GM23338 (cell line): ENCODE results near the gene RALGPS1. TPM values are rescaled to one million over a fixed set of nuclear protein-coding genes. Genes with fewer than 3 reads are reported as not detected.

Experiments
- ATAC-seq: fragments of 200-7000 bp; cut with Tn5 transposase; 3 replicates; pipeline ENCODE4 v1.9.1; 2020
- DNase-seq: peaks from one replicate; pipeline ENCODE4 v3.0.0-alpha.2; 2015; ENCODE audit warnings: low spot score
- H2AFZ ChIP-seq: fragments of 200-600 bp; sonication (generic); 2 replicates; pipeline ENCODE4 v1.8.0; 2016; ENCODE audit warnings: antibody characterized with exemption, mild to moderate bottlenecking, moderate library complexity
- H3F3A ChIP-seq: fragments of 200-600 bp; sonication (generic); replicated peaks from 2 replicates; pipeline ENCODE4 v1.8.0; 2017; ENCODE audit warnings: antibody characterized with exemption, mixed run types, low read depth
- H3K27ac ChIP-seq: fragments of 200-600 bp; sonication (generic); 2 replicates; pipeline ENCODE4 v1.6.1; 2016; ENCODE audit warnings: low read depth
- H3K27me3 ChIP-seq: fragments of 200-600 bp; sonication (generic); 2 replicates; pipeline ENCODE4 v1.8.0; 2016; ENCODE audit warnings: mild to moderate bottlenecking, mixed run types, moderate library complexity; ENCODE audit not compliant: insufficient read depth
- H3K36me3 ChIP-seq: fragments of 200-600 bp; sonication (generic); 2 replicates; pipeline ENCODE4 v1.8.0; 2016; ENCODE audit warnings: mild to moderate bottlenecking; ENCODE audit not compliant: insufficient read depth
- H3K4me1 ChIP-seq: fragments of 200-600 bp; sonication (generic); 2 replicates; pipeline ENCODE4 v1.8.0; 2016; ENCODE audit warnings: mild to moderate bottlenecking, moderate library complexity; ENCODE audit not compliant: insufficient read depth
- H3K4me2 ChIP-seq: fragments of 200-600 bp; sonication (generic); 2 replicates; pipeline ENCODE4 v1.7.1; 2017; ENCODE audit warnings: mixed run types
- H3K4me3 ChIP-seq: fragments of 200-600 bp; sonication (generic); 2 replicates; pipeline ENCODE4 v1.6.1; 2016; ENCODE audit warnings: mixed run types
- H3K79me2 ChIP-seq: fragments of 200-600 bp; sonication (generic); replicated peaks from 2 replicates; pipeline ENCODE4 v1.8.0; 2017; ENCODE audit warnings: mild to moderate bottlenecking; ENCODE audit not compliant: insufficient read depth
- H3K9me2 ChIP-seq: fragments of 200-600 bp; sonication (generic); 2 replicates; pipeline ENCODE4 v1.8.0; 2017; ENCODE audit not compliant: insufficient read depth
- H4K20me1 ChIP-seq: fragments of 200-600 bp; sonication (generic); replicated peaks from 2 replicates; pipeline ENCODE4 v1.8.0; 2017; ENCODE audit warnings: mild to moderate bottlenecking; ENCODE audit not compliant: insufficient read depth
- H3K27ac Mint-ChIP-seq: 2 replicates; pipeline ENCODE4 v1.8.0; 2020; ENCODE audit warnings: inconsistent platforms, mild to moderate bottlenecking, moderate library complexity, mixed read lengths
- H3K27me3 Mint-ChIP-seq: 3 replicates; pipeline ENCODE4 v1.8.0; 2022; ENCODE audit warnings: low read depth, mild to moderate bottlenecking, moderate library complexity, mixed read lengths, inconsistent platforms; ENCODE audit not compliant: insufficient read depth, poor library complexity
- H3K36me3 Mint-ChIP-seq: 3 replicates; pipeline ENCODE4 v1.8.0; 2021; ENCODE audit warnings: low read depth, mild to moderate bottlenecking, inconsistent platforms, moderate library complexity, mixed read lengths
- H3K4me1 Mint-ChIP-seq: 3 replicates; pipeline ENCODE4 v1.8.0; 2020; ENCODE audit warnings: mild to moderate bottlenecking, inconsistent platforms, mixed read lengths
- H3K4me3 Mint-ChIP-seq: 3 replicates; pipeline ENCODE4 v1.8.0; 2021; ENCODE audit warnings: moderate library complexity, mild to moderate bottlenecking, inconsistent platforms, mixed read lengths
- H3K9me3 Mint-ChIP-seq: 3 replicates; pipeline ENCODE4 v1.8.0; 2020; ENCODE audit warnings: moderate library complexity, mild to moderate bottlenecking, inconsistent platforms, mixed read lengths
- CREB1 ChIP-seq: fragments of 250-450 bp; sonication (Bioruptor Pico); IDR thresholded peaks from 2 replicates; pipeline ENCODE4 v1.5.0; 2020; ENCODE audit warnings: low read depth, mild to moderate bottlenecking, moderate library complexity
- CTCF ChIP-seq, 2 experiments: fragments of 200-600 bp in 1 of 2; sonication (generic) in 1 of 2; conservative IDR thresholded peaks; 2 replicates each; pipeline versions ENCODE4 v1.5.1 to v1.6.1; 2016 to 2017; ENCODE audit warnings: antibody characterized with exemption in 2 of 2, low read depth in 2 of 2, mild to moderate bottlenecking in 2 of 2, moderate library complexity in 1 of 2
- EZH2 ChIP-seq: fragments of 200-600 bp; sonication (generic); IDR thresholded peaks from one replicate; pipeline ENCODE4 v1.8.0; 2017; ENCODE audit warnings: antibody characterized with exemption, mild to moderate bottlenecking, low read depth; ENCODE audit not compliant: unreplicated experiment
- EZH2phosphoT487 ChIP-seq: fragments of 200-600 bp; sonication (generic); IDR thresholded peaks from one replicate; pipeline ENCODE4 v1.8.1; 2018; ENCODE audit warnings: antibody characterized with exemption; ENCODE audit not compliant: unreplicated experiment
- JUNB ChIP-seq: IDR thresholded peaks from one replicate; pipeline ENCODE4 v1.6.1; 2016; ENCODE audit warnings: antibody characterized with exemption; ENCODE audit not compliant: unreplicated experiment
- NANOG ChIP-seq: IDR thresholded peaks from 2 replicates; pipeline ENCODE4 v1.6.1; 2016; ENCODE audit warnings: antibody characterized with exemption, borderline replicate concordance
- POLR2AphosphoS5 ChIP-seq: IDR thresholded peaks from 2 replicates; pipeline ENCODE4 v1.6.1; 2016; ENCODE audit warnings: antibody characterized with exemption, low read depth
- REST ChIP-seq: IDR thresholded peaks from one replicate; pipeline ENCODE4 v1.6.1; 2018; ENCODE audit warnings: antibody characterized with exemption; ENCODE audit not compliant: unreplicated experiment
- STAT1 ChIP-seq: IDR thresholded peaks from one replicate; pipeline ENCODE4 v1.6.1; 2016; ENCODE audit warnings: antibody characterized with exemption; ENCODE audit not compliant: unreplicated experiment
- ZNF114 ChIP-seq: fragments of 250-450 bp; sonication (Bioruptor Pico); IDR thresholded peaks from 2 replicates; pipeline ENCODE4 v1.5.0; 2020; ENCODE audit warnings: mild to moderate bottlenecking, moderate library complexity
- ZNF462 ChIP-seq: fragments of 250-450 bp; sonication (Bioruptor Pico); IDR thresholded peaks from 2 replicates; pipeline ENCODE4 v1.5.0; 2020; ENCODE audit warnings: mild to moderate bottlenecking, moderate library complexity
- polyA plus RNA-seq: library from polyadenylated mRNA; unstranded; fragments of >200 nt; fragmentation: Nextera tagmentation; extraction: Ambion mirVana; gene quantifications from 2 replicates; pipeline ENCODE4 v1.2.1, GENCODE V29; 2016
- total RNA-seq: library from RNA; depleted of rRNA; stranded (reverse); fragments of >200 nt; shearing (Covaris generic); gene quantifications from 2 replicates; pipeline ENCODE4 v1.2.3, GENCODE V29; 2014

Gene RALGPS1
- total and polyA plus RNA-seq, 2 experiments from 2014 or later: 18.2 to 57.1 TPM

- H3K27ac ChIP-seq: no peak overlapping the region
- Mint-ChIP-seq H3K9me3 (no peaks in the 10 kb centered on the region), H3K36me3 (no peaks in the 10 kb centered on the region), H3K27me3 (peaks cover 2% of the 10 kb centered on the region), H3K4me3 (no peak overlapping the region), H3K27ac (no peak overlapping the region), H3K4me1 (no peaks in the 10 kb centered on the region)
- no peaks in the 10 kb centered on the region for H3K9me2 ChIP-seq
- no peaks in the 10 kb centered on the region for H3F3A ChIP-seq
- TF ChIP-seq CTCF (conservative IDR thresholded peaks at IDR 0.05; ENCODE audit: low read depth in 2 of 2) (no peak), NANOG (no peak), EZH2phosphoT487 (no peak), POLR2AphosphoS5 (no peak), ZNF114 (no peak), STAT1 (no peak)
- H2AFZ ChIP-seq: no peak overlapping the region
- no peak overlapping the region for H3K4me3 ChIP-seq
- no peak for DNase-seq
- no peaks in the 10 kb centered on the region for H3K36me3 ChIP-seq
- ATAC-seq: no peak
- H3K79me2 ChIP-seq: no peaks in the 10 kb centered on the region
- no peak overlapping the region for H3K4me2 ChIP-seq
- H3K4me1 ChIP-seq: no peaks in the 10 kb centered on the region
- peaks cover under 1% of the 10 kb centered on the region; the same call in 1 of the 2 replicates for H4K20me1 ChIP-seq
- H3K27me3 ChIP-seq: no peaks in the 10 kb centered on the region
Observed at GRCh38 chr9:127036437-127036836, 121.9 kb downstream of the RALGPS1 start.

GRCh38 chr9:127038531-127038930 lies 123.9 kb downstream of the RALGPS1 start:
- no peak for DNase-seq
- H3K9me3 Mint-ChIP-seq: no peaks in the 10 kb centered on the region
- Histone ChIP-seq H3K9me2 (no peaks in the 10 kb centered on the region), H3K36me3 (no peaks in the 10 kb centered on the region), H3K4me3 (no peak overlapping the region), H4K20me1 (peaks cover 4% of the 10 kb centered on the region; the same call in 1 of the 2 replicates), H3K4me2 (no peak overlapping the region), H3K27me3 (no peaks in the 10 kb centered on the region), H2AFZ (no peak overlapping the region), H3F3A (no peaks in the 10 kb centered on the region), H3K4me1 (no peaks in the 10 kb centered on the region), H3K27ac (no peak overlapping the region), H3K79me2 (no peaks in the 10 kb centered on the region)
- H3K36me3 Mint-ChIP-seq: no peaks in the 10 kb centered on the region
- no peak overlapping the region for H3K4me3 Mint-ChIP-seq
- peaks cover 2% of the 10 kb centered on the region for H3K27me3 Mint-ChIP-seq
- no peaks in the 10 kb centered on the region for H3K4me1 Mint-ChIP-seq
- no peak for ATAC-seq
- H3K27ac Mint-ChIP-seq: no peak overlapping the region
- TF ChIP-seq ZNF114 (no peak), CREB1 (no peak), JUNB (no peak), EZH2 (no peak), ZNF462 (CRISPR knock-in tag) (no peak), REST (no peak)
